Astrocyte of the cerebellum (primary cell): ENCODE measurements around the gene MYO1A.
A peak's percentile ranks its signal among the peaks of the same experiment; 100 is the strongest.
"Not testable (repeated sequence)": the region's sequence is repeated elsewhere in the genome, so short reads cannot be mapped to it uniquely, and the experiment has no call there.

Source experiments
- DNase-seq: peaks from one replicate; pipeline ENCODE4 v3.0.0-alpha.2; 2011; ENCODE audit warnings: low read depth
- H3K4me3 ChIP-seq: 2 replicates; pipeline ENCODE4 v1.5.1; 2011; ENCODE audit warnings: mild to moderate bottlenecking, low read depth, low read length, moderate library complexity
- CTCF ChIP-seq: IDR thresholded peaks from 2 replicates; pipeline ENCODE4 v1.5.1; 2012; ENCODE audit warnings: low read length, low read depth, moderate library complexity, mild to moderate bottlenecking; ENCODE audit errors: missing control alignments
- in situ Hi-C: cut with HindIII; loops from 2 replicates; pipeline ENCODE4 v1.10.0; 2017; ENCODE audit warnings: low sequenced_read_pairs

The MYO1A gene

DNA sequence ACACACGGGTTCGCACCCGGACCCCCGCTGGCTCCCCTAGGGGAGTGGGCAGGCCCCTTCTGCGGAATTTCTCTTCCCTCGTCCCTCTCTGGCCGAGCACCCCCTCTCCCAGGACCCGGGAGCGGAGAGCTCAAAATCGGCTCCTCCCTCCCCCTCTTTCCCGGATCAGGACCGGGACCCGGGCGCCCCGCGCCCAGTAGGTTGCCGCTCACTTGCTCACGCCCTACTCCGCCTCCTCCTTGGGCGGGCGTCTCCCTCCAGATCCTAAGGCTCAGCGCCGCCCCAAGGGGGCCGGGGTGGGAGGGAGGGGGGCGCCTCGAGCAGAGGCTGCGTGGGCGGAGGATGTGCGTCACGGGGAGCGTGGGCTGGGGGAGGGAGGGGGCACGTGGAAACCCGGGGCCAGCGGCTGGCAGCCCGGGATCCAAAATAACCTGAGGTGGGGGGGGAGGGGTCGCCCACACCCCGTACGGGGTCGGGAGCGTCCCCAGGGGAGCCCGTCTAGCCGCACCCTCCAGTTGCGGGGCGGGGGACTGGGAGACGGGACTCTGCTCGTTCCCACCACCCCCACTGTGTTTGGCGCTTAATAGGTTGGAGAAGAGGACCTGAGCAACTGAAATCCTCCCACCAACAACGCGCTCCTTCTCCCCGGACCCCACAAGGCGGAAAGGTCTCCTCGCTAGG lies 37.2 kb upstream of the MYO1A start:
- in situ Hi-C loops, result no loop called here

GRCh38 chr12:57086493-57087009 lies 36.6 kb upstream of the MYO1A start:
- in situ Hi-C loops, result no loop called here
- H3K4me3 ChIP-seq, result peak overlapping the region; percentile 69
- peak; percentile 51 for TF ChIP-seq CTCF
- DNase-seq, result no peak

More for the DNA sequence above, 37.2 kb upstream of the MYO1A start:
- H3K4me3 ChIP-seq, result peak overlapping the region; percentile 69
- TF ChIP-seq CTCF, result no peak
- DNase-seq, result no peak

DNA sequence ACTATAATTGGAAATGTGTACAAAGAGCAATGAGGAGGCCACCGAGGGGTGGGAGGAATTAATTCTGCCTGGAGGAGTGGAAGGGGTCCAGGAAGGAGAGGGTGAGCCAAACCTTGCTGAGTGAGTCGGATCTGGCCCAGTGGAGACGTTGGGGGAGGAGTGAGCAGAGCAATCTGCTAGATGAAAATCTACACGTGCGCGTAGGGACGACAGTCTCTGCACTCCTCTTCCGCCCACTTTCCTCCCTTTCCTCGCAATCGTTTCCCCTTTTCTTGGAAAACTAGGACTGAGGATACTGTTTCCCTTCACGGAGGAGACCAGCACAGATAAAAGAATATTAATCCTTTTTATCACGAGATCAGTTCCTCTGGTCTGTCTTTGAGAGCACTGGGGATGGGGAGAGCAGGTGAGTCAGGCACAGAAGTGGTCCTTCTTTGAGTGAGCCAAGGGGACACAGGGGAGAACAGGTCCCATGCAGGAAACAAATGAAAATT lies 36.1 kb upstream of the MYO1A start:
- no peak for TF ChIP-seq CTCF
- H3K4me3 ChIP-seq, result peak overlapping the region; percentile 69
- DNase-seq, result no peak
- in situ Hi-C loops, result no loop called here

DNA sequence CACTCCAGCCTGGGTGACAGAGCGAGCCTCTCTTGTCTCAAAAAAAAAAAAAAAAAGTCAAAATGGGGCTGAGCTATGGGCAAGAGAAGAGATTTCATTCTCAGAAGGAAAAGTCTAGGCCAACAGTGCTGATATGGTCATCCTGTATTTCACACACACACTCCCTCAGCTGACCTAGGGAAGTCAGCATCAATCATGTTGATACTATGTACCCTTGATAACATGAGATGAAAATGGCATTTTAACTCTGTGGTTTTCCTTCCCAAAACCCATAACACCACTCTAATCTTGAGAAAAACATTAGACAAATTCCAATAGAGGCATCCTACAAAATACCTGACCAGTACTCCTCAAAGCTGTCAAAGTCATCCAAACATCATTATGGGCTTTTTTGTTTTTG lies 30.9 kb upstream of the MYO1A start:
- no peak for TF ChIP-seq CTCF
- H3K4me3 ChIP-seq, result no peak overlapping the region
- in situ Hi-C loops, result no loop called here

DNA sequence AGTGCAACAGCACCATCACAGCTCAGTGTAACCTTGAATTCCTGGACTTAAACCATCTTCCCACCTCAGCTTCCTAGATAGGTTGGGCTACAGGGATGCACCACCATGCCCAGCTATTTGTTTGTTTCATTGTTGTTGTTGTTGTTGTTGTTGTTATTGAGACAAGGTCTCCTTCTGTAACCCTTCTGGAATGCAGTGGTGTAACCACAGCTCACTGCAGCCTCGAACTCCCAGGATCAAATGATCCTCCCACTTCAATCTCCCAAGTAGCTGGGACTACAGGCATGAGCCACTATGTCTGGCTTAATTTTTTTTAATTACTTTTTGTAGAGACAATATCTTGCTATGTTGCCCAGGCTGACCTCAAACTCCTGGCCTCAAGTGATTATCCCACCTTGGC lies 29.9 kb upstream of the MYO1A start:
- no peak overlapping the region for H3K4me3 ChIP-seq
- no peak for DNase-seq
- no peak for TF ChIP-seq CTCF
- in situ Hi-C loops, result loop anchor here (10.0 kb wide), 1 partner anchor 95 kb away; no protein-coding TSS in a partner anchor

More for the DNA sequence above, 30.9 kb upstream of the MYO1A start:
- DNase-seq, result no peak

DNA sequence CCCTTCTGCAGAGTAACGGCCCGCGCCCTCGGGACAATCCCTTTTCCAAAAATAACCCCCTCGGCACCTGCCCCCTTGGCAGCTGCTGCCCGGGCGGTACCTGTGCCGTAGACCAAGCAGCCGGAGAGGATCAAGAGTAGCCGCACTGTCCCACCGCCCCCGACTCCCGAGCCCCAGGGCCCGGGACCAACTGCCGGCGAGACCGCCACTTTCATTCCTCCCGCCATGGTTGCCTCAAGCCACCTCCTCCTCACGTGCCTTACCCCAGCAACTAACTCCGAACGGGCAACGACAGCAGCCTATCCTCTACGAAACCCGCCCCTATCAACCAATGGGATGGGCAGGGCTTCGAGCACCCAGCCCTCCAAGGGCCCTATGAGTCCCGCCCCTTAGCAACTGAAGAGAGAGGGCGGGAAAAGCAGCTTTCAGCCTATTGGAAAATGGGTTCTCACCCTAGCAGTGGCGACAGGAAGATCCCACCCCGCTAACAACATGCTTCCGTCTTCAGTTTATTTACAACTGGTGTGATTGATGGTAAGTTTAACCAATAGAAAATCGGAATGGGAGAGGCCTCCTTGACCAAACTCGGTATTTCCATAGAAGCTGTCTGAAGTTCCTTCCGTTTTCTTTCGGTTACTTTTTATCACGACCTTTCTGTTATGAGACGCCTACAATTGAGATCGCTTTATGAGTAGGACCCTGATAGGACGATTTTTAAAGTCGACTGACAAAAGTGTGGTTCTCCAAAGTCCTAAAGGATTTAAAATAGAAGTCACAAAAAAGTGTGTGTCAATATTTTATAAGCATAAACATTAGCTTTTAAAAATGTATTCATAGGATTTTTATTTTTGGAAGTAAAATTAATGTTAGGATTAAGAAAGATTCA lies 28.8 kb upstream of the MYO1A start, which contains the start of gene NEMP1:
TSS of gene NEMP1 (minus strand) at position 273 of the 886 bp plus-strand sequence. CDS start at position 227, 46 bp downstream.
- H3K4me3 ChIP-seq, result peak within 1 kb of the TSS; percentile 81
- in situ Hi-C loops, result loop anchor here (10.0 kb wide), 1 partner anchor 96 kb away; no protein-coding TSS in a partner anchor
- peak; percentile 100 for DNase-seq
- no peak for TF ChIP-seq CTCF

- not testable (repeated sequence) for DNase-seq, H3K4me3 ChIP-seq
- in situ Hi-C loops, result loop anchor here (10.0 kb wide), 1 partner anchor 101 kb away; no protein-coding TSS in a partner anchor
These were observed 23.9 kb upstream of the MYO1A start for GRCh38 chr12:57073566-57074450.
